ENCODE data around the gene LIPI. TPM values are rescaled to one million over a fixed set of nuclear protein-coding genes. Genes with fewer than 3 reads are reported as not detected.
"Not testable (repeated sequence)": the region's sequence is repeated elsewhere in the genome, so short reads cannot be mapped to it uniquely, and the experiment has no call there.

The LIPI gene
- total RNA-seq, 1 donor from 2014 or later = not detected

GRCh38 chr21:14229399-14229798 lies 18.6 kb upstream of the LIPI start:
- no peak for DNase-seq (ENCODE audit: low spot score in 2 of 2)
- no peak for TF ChIP-seq CTCF (IDR thresholded peaks at IDR 0.05)
- Histone ChIP-seq H3K9me3 (peaks cover 0 to 7% of the 10 kb centered on the region in 2 donors), H3K4me1 (no peaks in the 10 kb centered on the region), H3K4me3 (no peak overlapping the region), H3K36me3 (no peaks in the 10 kb centered on the region), H3K27me3 (no peaks in the 10 kb centered on the region), H3K27ac (no peak overlapping the region)
- intact Hi-C loops (cut with DNase I) = no loop called here

GRCh38 chr21:14223365-14223764 lies 12.6 kb upstream of the LIPI start:
- Histone ChIP-seq H3K27ac (no peak overlapping the region), H3K36me3 (no peaks in the 10 kb centered on the region), H3K27me3 (no peaks in the 10 kb centered on the region), H3K9me3 (no peaks in the 10 kb centered on the region), H3K4me1 (no peaks in the 10 kb centered on the region), H3K4me3 (no peak overlapping the region)
- DNase-seq (ENCODE audit: low spot score in 2 of 2) = no peak
- intact Hi-C loops (cut with DNase I) = no loop called here
- no peak for TF ChIP-seq CTCF (IDR thresholded peaks at IDR 0.05)

- H3K36me3 ChIP-seq = no peaks in the 10 kb centered on the region
- H3K27me3 ChIP-seq = no peaks in the 10 kb centered on the region
- peak within 1 kb of the TSS; percentile 56 to 63 for H3K4me3 ChIP-seq
- no peaks in the 10 kb centered on the region for H3K9me3 ChIP-seq
- intact Hi-C loops (cut with DNase I) = no loop called here
- no peak for TF ChIP-seq CTCF (IDR thresholded peaks at IDR 0.05)
- DNase-seq (ENCODE audit: low spot score in 2 of 2) = peak in 1 of 2 donors; percentile 71
- H3K27ac ChIP-seq = no peak within 1 kb of the TSS
- H3K4me1 ChIP-seq = no peaks in the 10 kb centered on the region
Observed at GRCh38 chr21:14215971-14216641, 5.4 kb upstream of the LIPI start, which contains the start of gene RBM11. RBM11 (plus strand) TSS chr21:14216157; CDS start chr21:14216187, 30 bp downstream.

GRCh38 chr21:14213164-14213563 lies 2.4 kb upstream of the LIPI start:
- no peak for DNase-seq (ENCODE audit: low spot score in 2 of 2)
- H3K36me3 ChIP-seq = no peaks in the 10 kb centered on the region
- H3K27ac ChIP-seq = no peak overlapping the region
- intact Hi-C loops (cut with DNase I) = no loop called here
- H3K4me3 ChIP-seq = no peak overlapping the region
- no peak for TF ChIP-seq CTCF (IDR thresholded peaks at IDR 0.05)
- no peaks in the 10 kb centered on the region for H3K4me1 ChIP-seq
- no peaks in the 10 kb centered on the region for H3K9me3 ChIP-seq
- H3K27me3 ChIP-seq = no peaks in the 10 kb centered on the region

- Histone ChIP-seq H3K27me3 (no peaks in the 10 kb centered on the region), H3K9me3 (no peaks in the 10 kb centered on the region), H3K4me1 (no peaks in the 10 kb centered on the region), H3K36me3 (no peaks in the 10 kb centered on the region), H3K4me3 (no peak overlapping the region), H3K27ac (no peak overlapping the region)
- DNase-seq (ENCODE audit: low spot score in 2 of 2) = no peak
- TF ChIP-seq CTCF (IDR thresholded peaks at IDR 0.05) = no peak
- intact Hi-C loops (cut with DNase I) = no loop called here
Observed at GRCh38 chr21:14206222-14206621, 4.5 kb downstream of the LIPI start.

- H3K27me3 ChIP-seq; DNase-seq (ENCODE audit: low spot score in 2 of 2); H3K9me3 ChIP-seq; H3K4me1 ChIP-seq; H3K27ac ChIP-seq; H3K4me3 ChIP-seq; intact Hi-C loops (cut with DNase I); H3K36me3 ChIP-seq: not testable (repeated sequence)
Observed at GRCh38 chr21:14166463-14167223, 44.1 kb downstream of the LIPI start.
